Stimulated activated naive CD8-positive, alpha-beta T cell treated with anti-CD3 and anti-CD28 coated beads, Interleukin-15, Interleukin-2, amounts not matched to agents 100 ng/mL and 50 ng/mL, for 24 hours (primary cell): ENCODE measurements around the gene ANKFY1.
"Not testable (repeated sequence)": the region's sequence is repeated elsewhere in the genome, so short reads cannot be mapped to it uniquely, and the experiment has no call there.

Source experiments
- H3K27ac Mint-ChIP-seq: one replicate; pipeline ENCODE4 v1.8.0; 2021; ENCODE audit warnings: mild to moderate bottlenecking, mixed read lengths
- H3K27me3 Mint-ChIP-seq: one replicate; pipeline ENCODE4 v1.8.0; 2021; ENCODE audit warnings: mixed read lengths
- H3K36me3 Mint-ChIP-seq: one replicate; pipeline ENCODE4 v1.8.0; 2021; ENCODE audit warnings: low read depth, mixed read lengths
- H3K4me1 Mint-ChIP-seq: one replicate; pipeline ENCODE4 v1.8.0; 2021; ENCODE audit warnings: low read depth, mixed read lengths
- H3K4me3 Mint-ChIP-seq: one replicate; pipeline ENCODE4 v1.8.0; 2021; ENCODE audit warnings: mild to moderate bottlenecking, mixed read lengths
- H3K9me3 Mint-ChIP-seq: one replicate; pipeline ENCODE4 v1.8.0; 2021; ENCODE audit warnings: mixed read lengths

The ANKFY1 gene

GRCh38 chr17:4209611-4210010, 54.2 kb downstream of the ANKFY1 start:
- H3K27me3 Mint-ChIP-seq: no peaks in the 10 kb centered on the region
- no peak overlapping the region for H3K27ac Mint-ChIP-seq
- H3K36me3 Mint-ChIP-seq: peaks cover 74% of the 10 kb centered on the region
- H3K4me1 Mint-ChIP-seq: peaks cover 24% of the 10 kb centered on the region
- no peaks in the 10 kb centered on the region for H3K9me3 Mint-ChIP-seq
- no peak overlapping the region for H3K4me3 Mint-ChIP-seq

- H3K36me3 Mint-ChIP-seq: peaks cover 75% of the 10 kb centered on the region
Observed at GRCh38 chr17:4208238-4208637, 55.5 kb downstream of the ANKFY1 start.

GRCh38 chr17:4206962-4207361, 56.8 kb downstream of the ANKFY1 start:
- peaks cover 70% of the 10 kb centered on the region for H3K36me3 Mint-ChIP-seq
- H3K27ac Mint-ChIP-seq: no peak overlapping the region
- H3K9me3 Mint-ChIP-seq: no peaks in the 10 kb centered on the region
- no peaks in the 10 kb centered on the region for H3K27me3 Mint-ChIP-seq
- peaks cover 31% of the 10 kb centered on the region for H3K4me1 Mint-ChIP-seq
- H3K4me3 Mint-ChIP-seq: no peak overlapping the region

More at GRCh38 chr17:4208238-4208637, 55.5 kb downstream of the ANKFY1 start:
- Mint-ChIP-seq H3K27ac (no peak overlapping the region), H3K27me3 (no peaks in the 10 kb centered on the region), H3K4me1 (peaks cover 31% of the 10 kb centered on the region), H3K9me3 (no peaks in the 10 kb centered on the region), H3K4me3 (no peak overlapping the region)

- H3K36me3 Mint-ChIP-seq: peaks cover 62% of the 10 kb centered on the region
- no peaks in the 10 kb centered on the region for H3K9me3 Mint-ChIP-seq
- no peaks in the 10 kb centered on the region for H3K27me3 Mint-ChIP-seq
- no peak overlapping the region for H3K27ac Mint-ChIP-seq
- H3K4me3 Mint-ChIP-seq: no peak overlapping the region
- peaks cover 31% of the 10 kb centered on the region for H3K4me1 Mint-ChIP-seq
Observed at GRCh38 chr17:4205917-4206316, 57.9 kb downstream of the ANKFY1 start.

GRCh38 chr17:4204710-4205173, 59.0 kb downstream of the ANKFY1 start:
- Mint-ChIP-seq H3K27ac (peak overlapping the region; percentile 80), H3K27me3 (no peaks in the 10 kb centered on the region), H3K4me3 (no peak overlapping the region), H3K36me3 (peaks cover 58% of the 10 kb centered on the region), H3K4me1 (peaks cover 31% of the 10 kb centered on the region), H3K9me3 (no peaks in the 10 kb centered on the region)

- Mint-ChIP-seq H3K4me1 (peaks cover 31% of the 10 kb centered on the region), H3K9me3 (no peaks in the 10 kb centered on the region), H3K27me3 (no peaks in the 10 kb centered on the region), H3K4me3 (no peak overlapping the region), H3K36me3 (peaks cover 52% of the 10 kb centered on the region), H3K27ac (peak overlapping the region; percentile 80)
Observed at GRCh38 chr17:4204190-4204589, 59.6 kb downstream of the ANKFY1 start.

- Mint-ChIP-seq H3K27me3 (no peaks in the 10 kb centered on the region), H3K4me3 (no peak overlapping the region), H3K9me3 (no peaks in the 10 kb centered on the region), H3K36me3 (peaks cover 42% of the 10 kb centered on the region), H3K27ac (no peak overlapping the region), H3K4me1 (peaks cover 17% of the 10 kb centered on the region)
Observed at GRCh38 chr17:4201226-4201625, 62.6 kb downstream of the ANKFY1 start.

- Mint-ChIP-seq H3K4me3 (no peak overlapping the region), H3K36me3 (peaks cover 41% of the 10 kb centered on the region), H3K27me3 (no peaks in the 10 kb centered on the region), H3K9me3 (no peaks in the 10 kb centered on the region), H3K27ac (no peak overlapping the region), H3K4me1 (peaks cover 10% of the 10 kb centered on the region)
Observed at GRCh38 chr17:4199818-4200402, 63.9 kb downstream of the ANKFY1 start.

- H3K36me3 Mint-ChIP-seq: peaks cover 40% of the 10 kb centered on the region
- H3K9me3 Mint-ChIP-seq: no peaks in the 10 kb centered on the region
- no peak overlapping the region for H3K27ac Mint-ChIP-seq
- no peak overlapping the region for H3K4me3 Mint-ChIP-seq
- H3K27me3 Mint-ChIP-seq: no peaks in the 10 kb centered on the region
- H3K4me1 Mint-ChIP-seq: peaks cover under 1% of the 10 kb centered on the region
Observed at GRCh38 chr17:4198995-4199394, 64.8 kb downstream of the ANKFY1 start.

GRCh38 chr17:4195306-4195705, 68.5 kb downstream of the ANKFY1 start:
- H3K4me3 Mint-ChIP-seq: no peak overlapping the region
- H3K27ac Mint-ChIP-seq: no peak overlapping the region
- H3K9me3 Mint-ChIP-seq: no peaks in the 10 kb centered on the region
- no peaks in the 10 kb centered on the region for H3K27me3 Mint-ChIP-seq
- peaks cover 42% of the 10 kb centered on the region for H3K36me3 Mint-ChIP-seq
- H3K4me1 Mint-ChIP-seq: no peaks in the 10 kb centered on the region

GRCh38 chr17:4194796-4195195, 69.0 kb downstream of the ANKFY1 start:
- Mint-ChIP-seq H3K4me1 (no peaks in the 10 kb centered on the region), H3K27me3 (no peaks in the 10 kb centered on the region), H3K36me3 (peaks cover 42% of the 10 kb centered on the region), H3K9me3 (no peaks in the 10 kb centered on the region), H3K27ac (no peak overlapping the region), H3K4me3 (no peak overlapping the region)

- not testable (repeated sequence) for H3K9me3 Mint-ChIP-seq, H3K4me1 Mint-ChIP-seq, H3K27me3 Mint-ChIP-seq, H3K4me3 Mint-ChIP-seq, H3K27ac Mint-ChIP-seq
- H3K36me3 Mint-ChIP-seq: peaks cover 46% of the 10 kb centered on the region
Observed at GRCh38 chr17:4190791-4191190, 73.0 kb downstream of the ANKFY1 start.

GRCh38 chr17:4189280-4189679, 74.5 kb downstream of the ANKFY1 start:
- Mint-ChIP-seq H3K4me1 (peaks cover 3% of the 10 kb centered on the region), H3K27me3 (no peaks in the 10 kb centered on the region), H3K4me3 (no peak overlapping the region), H3K27ac (no peak overlapping the region), H3K36me3 (peaks cover 36% of the 10 kb centered on the region), H3K9me3 (no peaks in the 10 kb centered on the region)

- Mint-ChIP-seq H3K27me3 (no peaks in the 10 kb centered on the region), H3K36me3 (peaks cover 47% of the 10 kb centered on the region), H3K4me3 (no peak overlapping the region), H3K4me1 (peaks cover 3% of the 10 kb centered on the region), H3K9me3 (no peaks in the 10 kb centered on the region), H3K27ac (no peak overlapping the region)
Observed at GRCh38 chr17:4188076-4188475, 75.7 kb downstream of the ANKFY1 start.

- H3K27me3 Mint-ChIP-seq: no peaks in the 10 kb centered on the region
- H3K36me3 Mint-ChIP-seq: peaks cover 55% of the 10 kb centered on the region
- no peaks in the 10 kb centered on the region for H3K9me3 Mint-ChIP-seq
- H3K27ac Mint-ChIP-seq: peak overlapping the region; percentile 72
- H3K4me1 Mint-ChIP-seq: peaks cover 3% of the 10 kb centered on the region
- H3K4me3 Mint-ChIP-seq: no peak overlapping the region
Observed at GRCh38 chr17:4187076-4187475, 76.7 kb downstream of the ANKFY1 start.

GRCh38 chr17:4186357-4186881, 77.4 kb downstream of the ANKFY1 start:
- Mint-ChIP-seq H3K27me3 (no peaks in the 10 kb centered on the region), H3K27ac (no peak overlapping the region), H3K4me3 (no peak overlapping the region), H3K9me3 (no peaks in the 10 kb centered on the region), H3K36me3 (peaks cover 62% of the 10 kb centered on the region), H3K4me1 (peaks cover 3% of the 10 kb centered on the region)
